ENCODE results near the gene SLC7A9. TPM values are rescaled to one million over a fixed set of nuclear protein-coding genes. Genes with fewer than 3 reads are reported as not detected.

Gene SLC7A9
- total RNA-seq, 3 donors from 2014 or later (not counting 1 experiment from before 2014, with no cell fraction given): 0.75 to 0.80 TPM; not detected in 1

DNA sequence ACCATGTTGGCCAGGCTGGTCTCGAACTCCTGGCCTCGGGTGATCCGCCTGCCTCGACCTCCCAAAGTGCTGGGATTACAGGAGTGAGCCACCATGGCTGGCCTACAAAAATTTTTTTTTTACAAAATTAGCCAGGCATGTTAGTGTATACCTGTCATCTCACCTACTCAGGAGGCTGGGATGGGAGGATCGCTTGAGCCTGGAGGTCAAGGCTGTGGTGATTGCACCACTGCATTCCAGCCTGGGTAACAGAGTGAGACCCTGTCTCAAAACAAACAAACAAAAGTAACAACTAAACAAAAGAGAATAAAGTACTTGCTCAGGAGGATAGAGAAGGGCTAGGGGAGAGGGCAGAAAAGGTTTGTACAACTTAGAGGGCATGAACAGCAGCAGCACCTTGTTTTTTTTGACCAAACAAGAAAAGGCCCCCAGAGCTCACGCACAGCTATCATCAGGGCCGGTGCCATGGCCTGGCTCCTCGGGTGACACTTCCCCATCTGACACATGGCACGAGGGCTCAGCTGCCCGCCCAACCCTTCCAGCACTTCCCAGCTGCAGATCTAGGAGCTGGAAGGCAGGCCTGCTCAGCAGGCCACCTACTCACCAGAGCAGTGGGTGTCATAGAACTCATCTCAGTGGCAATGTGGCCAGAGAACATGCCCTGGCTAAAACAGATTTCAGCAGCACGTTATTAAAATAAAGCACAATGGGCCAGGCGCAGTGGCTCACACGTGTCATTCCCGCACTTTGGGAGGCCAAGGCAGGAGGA, 8.6 kb upstream of the SLC7A9 start:
- Mint-ChIP-seq H3K27ac (no peak overlapping the region), H3K4me1 (peaks cover 0 to 4% of the 10 kb centered on the region in 2 donors), H3K27me3 (ENCODE audit: low read depth in 2 of 2) (no peaks in the 10 kb centered on the region), H3K4me3 (no peak overlapping the region), H3K36me3 (no peaks in the 10 kb centered on the region), H3K9me3 (no peaks in the 10 kb centered on the region)
- H3K27me3 ChIP-seq (ENCODE audit: control insufficient read depth, insufficient read depth, low read length): no peaks in the 10 kb centered on the region
- TF ChIP-seq, protein P1, sequence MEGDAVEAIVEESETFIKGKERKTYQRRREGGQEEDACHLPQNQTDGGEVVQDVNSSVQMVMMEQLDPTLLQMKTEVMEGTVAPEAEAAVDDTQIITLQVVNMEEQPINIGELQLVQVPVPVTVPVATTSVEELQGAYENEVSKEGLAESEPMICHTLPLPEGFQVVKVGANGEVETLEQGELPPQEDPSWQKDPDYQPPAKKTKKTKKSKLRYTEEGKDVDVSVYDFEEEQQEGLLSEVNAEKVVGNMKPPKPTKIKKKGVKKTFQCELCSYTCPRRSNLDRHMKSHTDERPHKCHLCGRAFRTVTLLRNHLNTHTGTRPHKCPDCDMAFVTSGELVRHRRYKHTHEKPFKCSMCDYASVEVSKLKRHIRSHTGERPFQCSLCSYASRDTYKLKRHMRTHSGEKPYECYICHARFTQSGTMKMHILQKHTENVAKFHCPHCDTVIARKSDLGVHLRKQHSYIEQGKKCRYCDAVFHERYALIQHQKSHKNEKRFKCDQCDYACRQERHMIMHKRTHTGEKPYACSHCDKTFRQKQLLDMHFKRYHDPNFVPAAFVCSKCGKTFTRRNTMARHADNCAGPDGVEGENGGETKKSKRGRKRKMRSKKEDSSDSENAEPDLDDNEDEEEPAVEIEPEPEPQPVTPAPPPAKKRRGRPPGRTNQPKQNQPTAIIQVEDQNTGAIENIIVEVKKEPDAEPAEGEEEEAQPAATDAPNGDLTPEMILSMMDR (IDR thresholded peaks at IDR 0.05): no peak
- peaks cover 3% of the 10 kb centered on the region for H3K36me3 ChIP-seq (ENCODE audit: control insufficient read depth, insufficient read depth, low read length)
- intact Hi-C loops (cut with micrococcal nuclease): no loop called here
- H3K9me3 ChIP-seq (ENCODE audit: control insufficient read depth, insufficient read depth, low read length): no peaks in the 10 kb centered on the region
- no peak overlapping the region for H3K27ac ChIP-seq (ENCODE audit: low read length)
- no peak for DNase-seq
- no peak overlapping the region for H3K4me3 ChIP-seq (ENCODE audit: low read length)
- no peaks in the 10 kb centered on the region for H3K4me1 ChIP-seq (ENCODE audit: control insufficient read depth, insufficient read depth, low read length)
- 90% methylated on average over 14 of the region's 14 CpGs for WGBS (ENCODE audit: insufficient coverage)
- ATAC-seq: no peak

DNA sequence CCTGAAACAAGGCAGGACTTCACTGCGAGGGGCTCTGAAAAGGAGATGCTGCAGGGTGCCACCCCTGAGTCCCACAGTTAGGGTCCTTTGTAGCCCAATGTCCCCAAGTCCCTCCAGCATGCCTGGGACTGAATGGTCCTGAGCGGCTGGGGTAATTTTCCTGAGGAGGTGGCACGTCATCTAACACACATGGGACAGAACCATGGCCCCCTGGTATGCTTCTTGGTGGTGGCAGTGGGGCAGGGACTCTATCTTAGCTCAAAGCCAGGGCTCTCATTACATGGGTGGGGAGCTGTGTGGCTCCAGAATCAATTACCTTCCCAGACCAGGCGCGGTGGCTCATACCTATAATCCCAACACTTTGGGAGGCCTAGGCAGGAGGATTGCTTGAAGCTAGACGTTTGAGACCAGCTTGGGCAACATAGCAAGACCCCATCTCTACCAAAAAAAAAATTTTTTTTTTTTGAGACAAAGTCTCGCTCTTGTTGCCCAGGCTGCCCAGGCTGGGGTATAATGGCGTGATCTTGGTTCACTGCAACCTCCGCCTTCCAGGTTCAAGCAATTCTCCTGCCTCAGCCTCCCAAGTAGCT, 7.9 kb upstream of the SLC7A9 start:
- H3K4me3 ChIP-seq (ENCODE audit: low read length): no peak overlapping the region
- Mint-ChIP-seq H3K4me1 (peaks cover 0 to 4% of the 10 kb centered on the region in 2 donors), H3K27ac (no peak overlapping the region), H3K27me3 (ENCODE audit: low read depth in 2 of 2) (no peaks in the 10 kb centered on the region), H3K4me3 (no peak overlapping the region), H3K36me3 (no peaks in the 10 kb centered on the region), H3K9me3 (no peaks in the 10 kb centered on the region)
- no peaks in the 10 kb centered on the region for H3K9me3 ChIP-seq (ENCODE audit: control insufficient read depth, insufficient read depth, low read length)
- ATAC-seq (no peak), DNase-seq (no peak)
- no peak overlapping the region for H3K27ac ChIP-seq (ENCODE audit: low read length)
- H3K36me3 ChIP-seq (ENCODE audit: control insufficient read depth, insufficient read depth, low read length): peaks cover 3% of the 10 kb centered on the region
- TF ChIP-seq, protein P1 (IDR thresholded peaks at IDR 0.05): no peak
- intact Hi-C loops (cut with micrococcal nuclease): no loop called here
- no peaks in the 10 kb centered on the region for H3K27me3 ChIP-seq (ENCODE audit: control insufficient read depth, insufficient read depth, low read length)
- no peaks in the 10 kb centered on the region for H3K4me1 ChIP-seq (ENCODE audit: control insufficient read depth, insufficient read depth, low read length)
- 93% methylated on average over 8 of the region's 9 CpGs for WGBS (ENCODE audit: insufficient coverage)

DNA sequence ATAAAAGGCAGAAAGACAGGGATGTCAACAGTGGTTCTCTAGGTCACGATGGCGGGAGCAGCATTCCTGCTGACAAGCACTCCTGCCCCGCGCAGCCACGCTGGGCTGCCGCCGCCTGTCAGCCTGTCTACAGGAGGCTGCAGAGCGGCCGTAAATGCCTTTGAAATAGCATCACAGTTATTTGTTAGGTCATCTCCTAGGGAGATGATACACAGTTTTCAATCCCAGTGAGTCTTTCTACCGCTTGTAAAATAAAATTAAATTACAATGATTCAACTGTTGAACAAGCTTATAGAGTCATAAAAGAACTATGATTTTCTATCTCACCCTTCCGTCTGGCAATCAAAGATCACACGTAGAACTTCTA, 7.3 kb upstream of the SLC7A9 start:
- H3K4me3 ChIP-seq (ENCODE audit: low read length): no peak overlapping the region
- no peaks in the 10 kb centered on the region for H3K9me3 ChIP-seq (ENCODE audit: control insufficient read depth, insufficient read depth, low read length)
- H3K4me1 ChIP-seq (ENCODE audit: control insufficient read depth, insufficient read depth, low read length): no peaks in the 10 kb centered on the region
- H3K36me3 ChIP-seq (ENCODE audit: control insufficient read depth, insufficient read depth, low read length): peaks cover 3% of the 10 kb centered on the region
- TF ChIP-seq, protein P1 (IDR thresholded peaks at IDR 0.05): no peak
- no peaks in the 10 kb centered on the region for H3K27me3 Mint-ChIP-seq (ENCODE audit: low read depth in 2 of 2)
- H3K27ac ChIP-seq (ENCODE audit: low read length): no peak overlapping the region
- 95% methylated on average over 11 of the region's 12 CpGs for WGBS (ENCODE audit: insufficient coverage)
- H3K27ac Mint-ChIP-seq: no peak overlapping the region
- H3K4me3 Mint-ChIP-seq: no peak overlapping the region
- no peaks in the 10 kb centered on the region for H3K27me3 ChIP-seq (ENCODE audit: control insufficient read depth, insufficient read depth, low read length)
- DNase-seq: no peak
- peaks cover 0 to 4% of the 10 kb centered on the region in 2 donors for H3K4me1 Mint-ChIP-seq
- H3K36me3 Mint-ChIP-seq: no peaks in the 10 kb centered on the region
- intact Hi-C loops (cut with micrococcal nuclease): no loop called here
- ATAC-seq: no peak
- H3K9me3 Mint-ChIP-seq: no peaks in the 10 kb centered on the region
